Activated gamma-delta T cell (primary cell): ENCODE data around the gene MVK.

Experiments used
- DNase-seq: peaks from one replicate; lab custom pipeline; 2025; lab: John Stamatoyannopoulos, UW

MVK gene

GRCh38 chr12:109605599-109606228, 32.1 kb downstream of the MVK start:
- DNase-seq = no peak

DNA sequence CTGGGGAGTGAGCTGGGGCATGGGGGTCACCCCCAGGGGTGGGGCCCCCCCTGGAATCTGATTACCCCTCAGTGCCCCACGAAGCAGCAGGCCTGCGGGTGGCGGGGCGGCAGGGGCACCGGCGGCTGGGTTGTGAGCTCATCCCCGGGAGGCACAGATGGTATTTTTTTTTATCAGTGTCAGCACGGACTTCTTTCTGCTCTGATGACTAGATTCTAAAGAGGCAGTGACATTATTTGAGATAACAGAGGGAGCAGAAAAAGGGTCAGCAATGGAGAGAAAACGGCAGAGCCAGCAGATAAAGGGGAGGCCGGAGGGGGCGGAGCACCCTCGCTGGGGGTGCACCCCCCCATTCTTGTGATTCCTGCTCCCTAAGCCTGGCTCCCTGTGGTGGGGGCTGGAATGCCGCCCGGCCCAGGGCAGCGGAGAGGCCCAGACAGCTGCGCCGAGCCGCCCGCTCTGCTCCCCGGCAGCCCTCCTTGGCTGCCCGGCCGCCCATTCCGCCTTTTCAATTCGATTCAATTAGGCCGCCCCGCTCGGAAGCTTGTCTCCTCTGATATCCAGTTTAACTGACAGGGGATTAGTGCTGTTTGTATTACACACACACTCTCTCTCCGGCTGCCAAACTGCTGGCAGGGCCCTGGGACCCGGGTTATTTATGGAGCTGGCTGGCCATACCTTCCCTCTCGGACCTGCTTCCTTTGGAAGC, 32.9 kb downstream of the MVK start:
- no peak for DNase-seq

DNA sequence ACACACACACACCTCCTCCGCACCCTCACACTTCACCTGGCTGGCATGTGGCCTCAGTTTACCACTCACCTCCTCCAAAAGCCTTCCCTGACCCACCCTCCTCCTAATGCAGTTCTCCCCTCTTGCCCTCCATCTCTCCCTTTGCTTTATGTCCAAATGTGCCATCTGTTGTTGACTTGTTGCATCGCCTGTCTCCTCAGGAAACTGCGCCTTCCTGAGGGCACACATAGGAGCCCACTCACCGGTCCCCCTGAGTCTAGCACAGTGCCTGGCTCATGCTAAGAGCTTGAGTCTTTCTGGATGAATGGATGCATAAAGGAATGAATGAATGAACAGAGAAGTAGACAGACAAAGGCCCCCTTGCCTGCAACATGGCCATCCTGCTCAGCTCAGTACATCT, 34.0 kb downstream of the MVK start:
- DNase-seq = no peak

DNA sequence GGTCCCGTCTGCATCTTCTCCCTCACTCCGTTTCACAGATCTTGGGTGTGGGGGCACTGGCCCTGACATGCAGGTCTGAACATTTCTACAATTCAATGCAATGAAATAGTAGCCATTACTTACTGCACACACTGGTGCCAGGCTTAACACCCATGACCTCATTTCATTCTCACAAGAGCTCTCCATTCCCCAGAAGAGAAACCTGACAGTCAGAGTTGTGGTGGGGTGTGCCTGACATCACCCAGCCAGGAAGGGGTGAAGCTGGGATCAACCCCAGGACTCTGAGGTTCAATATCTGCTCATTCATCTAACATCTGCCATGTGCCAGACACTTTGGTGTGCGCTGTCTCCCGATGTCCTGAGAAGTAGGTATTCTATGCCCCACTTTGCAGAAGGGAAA, 34.7 kb downstream of the MVK start:
- DNase-seq = no peak

- DNase-seq = no peak
Measured at GRCh38 chr12:109608793-109609192, 35.2 kb downstream of the MVK start.

GRCh38 chr12:109609342-109609741, 35.7 kb downstream of the MVK start:
- no peak for DNase-seq

DNA sequence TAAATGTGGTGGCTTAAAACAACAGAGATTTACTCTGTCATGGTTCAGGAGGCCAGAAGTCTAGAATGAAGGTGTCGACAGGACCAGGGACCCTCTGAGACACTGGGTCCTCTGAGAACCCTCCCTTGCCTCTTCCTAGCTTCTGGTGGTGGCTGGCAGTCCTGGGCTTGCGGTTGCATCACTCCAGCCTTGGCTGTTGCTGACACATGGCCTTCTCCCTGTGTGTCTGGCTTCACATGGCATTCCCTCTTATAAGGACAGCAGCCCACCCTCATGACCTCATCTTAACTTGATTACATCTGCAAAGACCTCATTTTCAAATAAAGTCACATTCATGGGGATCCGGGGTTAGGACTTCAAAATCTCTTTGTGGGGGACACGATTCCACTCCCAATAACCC, 36.9 kb downstream of the MVK start:
- DNase-seq = no peak

DNA sequence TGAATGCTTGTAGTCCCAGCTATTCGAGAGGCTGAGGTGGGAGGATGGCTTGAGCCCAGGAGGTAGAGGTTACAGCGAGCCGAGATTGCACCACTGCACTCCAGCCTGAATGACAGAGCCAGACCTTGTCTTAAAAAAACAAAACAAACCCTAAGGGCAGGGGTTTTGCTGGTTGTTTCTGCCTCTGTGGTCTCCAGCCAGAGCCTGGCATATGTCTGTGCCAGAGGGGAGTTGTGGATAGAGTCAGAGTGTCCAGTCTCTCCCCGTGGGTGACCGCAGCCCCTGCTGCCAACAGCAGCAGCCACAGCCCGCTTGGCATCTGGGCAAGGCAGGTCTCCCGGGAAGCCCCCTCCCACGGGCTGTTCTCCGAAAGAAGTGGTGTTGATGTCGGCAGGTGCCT, 37.6 kb downstream of the MVK start:
- DNase-seq = no peak

DNA sequence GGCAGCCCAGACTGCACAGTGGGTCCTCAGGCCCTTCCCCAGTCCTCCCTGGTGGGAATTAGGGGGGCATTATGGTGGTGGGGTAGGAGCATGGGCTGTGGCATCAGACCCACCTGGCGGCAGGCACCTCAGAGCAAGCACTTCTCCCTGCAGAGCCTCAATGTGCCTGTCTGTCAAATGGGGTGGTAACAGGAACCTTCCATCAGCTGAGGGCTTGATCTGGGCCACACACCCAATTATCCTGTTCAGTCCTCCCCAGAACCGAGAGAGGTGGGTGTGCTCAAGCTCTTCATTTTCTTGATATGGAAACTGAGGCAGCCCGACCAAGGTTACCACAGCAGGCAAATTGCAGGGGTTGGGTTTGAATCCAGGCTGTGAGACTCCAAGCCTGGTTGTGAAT, 38.4 kb downstream of the MVK start:
- DNase-seq = no peak

GRCh38 chr12:109612975-109613502, 39.4 kb downstream of the MVK start:
- no peak for DNase-seq

GRCh38 chr12:109613649-109614455, 40.3 kb downstream of the MVK start:
- no peak for DNase-seq

- DNase-seq = no peak
Measured at GRCh38 chr12:109615556-109616229, 42.1 kb downstream of the MVK start.

GRCh38 chr12:109617491-109617890, 43.9 kb downstream of the MVK start:
- no peak for DNase-seq

DNA sequence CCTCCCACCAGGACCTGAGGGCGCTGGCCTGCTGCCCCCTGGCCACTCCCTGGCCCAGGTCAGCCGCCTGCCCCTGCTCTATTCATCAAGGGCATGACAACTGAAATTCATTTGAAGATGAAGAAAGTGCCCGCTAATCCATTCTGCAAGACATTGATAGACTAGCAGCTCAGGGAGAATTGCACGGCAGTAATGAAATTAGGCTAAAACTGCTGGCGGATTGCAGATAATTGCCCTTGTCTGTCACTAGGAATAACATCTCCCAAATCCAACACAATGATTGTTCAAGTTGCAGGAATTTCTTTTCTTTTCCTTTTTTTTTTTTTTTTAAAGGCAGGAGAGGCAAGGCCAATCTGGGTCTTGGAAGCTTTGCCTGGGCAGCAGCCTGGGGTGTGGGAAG, 44.5 kb downstream of the MVK start:
- no peak for DNase-seq

DNA sequence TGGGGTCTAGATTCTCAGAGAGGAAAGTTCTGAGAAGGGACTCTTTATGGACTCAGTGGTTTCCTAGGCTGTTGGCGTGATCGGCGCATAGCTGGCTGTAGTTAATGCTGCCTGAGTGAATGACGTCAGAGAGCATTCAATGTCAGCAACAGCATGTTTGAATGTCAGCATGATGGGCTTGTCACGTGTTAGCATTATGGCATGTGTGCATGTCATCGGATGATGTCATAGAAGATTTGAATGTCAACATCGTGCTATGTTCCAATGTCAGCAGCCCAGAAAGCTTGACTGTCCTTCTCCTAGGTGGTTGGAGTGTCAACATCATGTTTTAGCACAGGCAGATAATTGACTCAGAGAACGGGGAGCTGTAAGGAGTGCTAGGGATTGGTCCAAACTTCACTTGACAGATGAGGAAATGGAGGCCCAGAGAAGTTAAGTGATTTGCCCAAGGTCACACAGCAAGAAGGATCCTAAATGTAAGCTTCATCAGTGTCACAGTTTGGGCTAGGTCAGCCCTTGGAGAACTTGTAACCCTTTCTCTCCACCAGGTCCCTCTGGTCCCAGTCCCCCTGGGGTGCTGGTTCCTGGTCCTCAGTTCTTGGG, 45.5 kb downstream of the MVK start:
- no peak for DNase-seq

GRCh38 chr12:109621211-109621694, 47.7 kb downstream of the MVK start:
- no peak for DNase-seq

GRCh38 chr12:109621901-109622364, 48.3 kb downstream of the MVK start:
- DNase-seq = no peak

DNA sequence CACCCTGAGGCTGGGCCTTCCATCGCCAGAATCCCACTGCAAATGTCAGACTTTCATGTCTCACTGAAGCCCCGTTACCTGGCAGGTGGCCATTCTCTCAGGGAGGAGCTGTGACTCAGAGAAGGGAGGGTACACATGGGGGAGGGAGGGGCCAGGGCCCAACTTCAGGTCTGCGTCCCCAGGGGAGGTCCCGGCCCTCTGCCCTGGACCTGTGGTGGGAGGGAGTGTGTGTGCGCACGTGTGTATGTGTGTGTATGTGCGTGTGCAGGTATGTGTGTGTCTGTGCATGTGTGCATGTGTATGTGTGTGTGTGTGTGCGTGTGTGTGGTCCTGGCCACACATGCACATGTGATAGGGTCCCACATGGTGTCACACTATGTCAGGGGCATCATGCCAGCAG, 50.9 kb downstream of the MVK start:
- DNase-seq = no peak

GRCh38 chr12:109625131-109625559, 51.6 kb downstream of the MVK start:
- no peak for DNase-seq

GRCh38 chr12:109625749-109626377, 52.3 kb downstream of the MVK start:
- no peak for DNase-seq
